ENCODE results near the gene RUBCN.
A peak's percentile ranks its signal among the peaks of the same experiment; 100 is the strongest.
"Not testable (repeated sequence)": the region's sequence is repeated elsewhere in the genome, so short reads cannot be mapped to it uniquely, and the experiment has no call there.

RUBCN gene

GRCh38 chr3:197658706-197659105 lies 78.0 kb downstream of the RUBCN start:
- not testable (repeated sequence) for DNase-seq (ENCODE audit: low read depth in 2 of 2)

- not testable (repeated sequence) for DNase-seq (ENCODE audit: low read depth in 2 of 2)
Measured at GRCh38 chr3:197657541-197658292, 79.0 kb downstream of the RUBCN start.

GRCh38 chr3:197656960-197657359 lies 79.7 kb downstream of the RUBCN start:
- DNase-seq (ENCODE audit: low read depth in 2 of 2), result not testable (repeated sequence)

- DNase-seq (ENCODE audit: low read depth in 2 of 2), result not testable (repeated sequence)
Measured at GRCh38 chr3:197656129-197656528, 80.6 kb downstream of the RUBCN start.

GRCh38 chr3:197654998-197655330 lies 81.7 kb downstream of the RUBCN start:
- not testable (repeated sequence) for DNase-seq (ENCODE audit: low read depth in 2 of 2)

GRCh38 chr3:197654090-197654997 lies 82.4 kb downstream of the RUBCN start:
- not testable (repeated sequence) for DNase-seq (ENCODE audit: low read depth in 2 of 2)

- not testable (repeated sequence) for DNase-seq (ENCODE audit: low read depth in 2 of 2)
Measured at GRCh38 chr3:197652860-197653259, 83.8 kb downstream of the RUBCN start.

GRCh38 chr3:197647649-197648048 lies 89.1 kb downstream of the RUBCN start:
- not testable (repeated sequence) for DNase-seq (ENCODE audit: low read depth in 2 of 2)

- DNase-seq (ENCODE audit: low read depth in 2 of 2), result not testable (repeated sequence)
Measured at GRCh38 chr3:197647191-197647590, 89.5 kb downstream of the RUBCN start.

GRCh38 chr3:197646294-197646693 lies 90.4 kb downstream of the RUBCN start:
- DNase-seq (ENCODE audit: low read depth in 2 of 2), result not testable (repeated sequence)

GRCh38 chr3:197637556-197637955 lies 99.1 kb downstream of the RUBCN start:
- not testable (repeated sequence) for DNase-seq (ENCODE audit: low read depth in 2 of 2)

GRCh38 chr3:197631989-197632388 lies 104.7 kb downstream of the RUBCN start:
- DNase-seq (ENCODE audit: low read depth in 2 of 2), result not testable (repeated sequence)

- not testable (repeated sequence) for DNase-seq (ENCODE audit: low read depth in 2 of 2)
Measured at GRCh38 chr3:197630766-197631165, 105.9 kb downstream of the RUBCN start.

- DNase-seq (ENCODE audit: low read depth in 2 of 2), result not testable (repeated sequence)
Measured at GRCh38 chr3:197629286-197629685, 107.4 kb downstream of the RUBCN start.

GRCh38 chr3:197627772-197628523 lies 108.8 kb downstream of the RUBCN start:
- peak; percentile 71 to 77 for DNase-seq (ENCODE audit: low read depth in 2 of 2)

- DNase-seq (ENCODE audit: low read depth in 2 of 2), result not testable (repeated sequence)
Measured at GRCh38 chr3:197627158-197627771, 109.4 kb downstream of the RUBCN start.

GRCh38 chr3:197626404-197627157 lies 110.1 kb downstream of the RUBCN start:
- DNase-seq (ENCODE audit: low read depth in 2 of 2), result not testable (repeated sequence)

- not testable (repeated sequence) for DNase-seq (ENCODE audit: low read depth in 2 of 2)
Measured at GRCh38 chr3:197621478-197621877, 115.2 kb downstream of the RUBCN start.

All from activated CD8-positive, alpha-beta memory T cell treated with anti-CD3 and anti-CD28 coated beads for 4 hours (primary cell).